WTC11 (cell line): ENCODE measurements around the gene APOBEC3G. TPM values are rescaled to one million over a fixed set of nuclear protein-coding genes. Genes with fewer than 3 reads are reported as not detected.

Experiments used
- ATAC-seq: fragments of 200-7000 bp; cut with Tn5 transposase; 2 replicates; pipeline ENCODE4 v1.10.0; 2021; ENCODE audit warnings: mild to moderate bottlenecking, moderate library complexity
- CTCF ChIA-PET: fragments of 300-600 bp; sonication (Branson Sonifier 250); formaldehyde crosslinking; loops from one replicate; lab custom pipeline; 2021; ENCODE audit warnings: antibody characterized with exemption; lab: Charles Lee
- POLR2A ChIA-PET: fragments of 350-600 bp; sonication (Branson Sonifier 250); formaldehyde crosslinking; loops from one replicate; lab custom pipeline; 2021; ENCODE audit warnings: antibody characterized with exemption; lab: Charles Lee
- DNase-seq: peaks from one replicate; pipeline ENCODE4 v3.0.0; 2021; ENCODE audit warnings: low spot score
- H3K27ac Mint-ChIP-seq: 2 replicates; pipeline ENCODE4 v1.8.0; 2021; ENCODE audit warnings: mixed read lengths
- H3K27me3 Mint-ChIP-seq: 2 replicates; pipeline ENCODE4 v1.8.0; 2021; ENCODE audit warnings: low read depth, mild to moderate bottlenecking, moderate library complexity, mixed read lengths
- H3K36me3 Mint-ChIP-seq: 2 replicates; pipeline ENCODE4 v1.8.0; 2021; ENCODE audit warnings: mixed read lengths
- H3K4me1 Mint-ChIP-seq: 2 replicates; pipeline ENCODE4 v1.8.0; 2022; ENCODE audit warnings: mixed read lengths
- H3K4me3 Mint-ChIP-seq: 2 replicates; pipeline ENCODE4 v1.8.0; 2021; ENCODE audit warnings: mild to moderate bottlenecking, moderate library complexity, mixed read lengths
- H3K9me3 Mint-ChIP-seq: 2 replicates; pipeline ENCODE4 v1.8.0; 2021; ENCODE audit warnings: mixed read lengths
- ETV6 ChIP-seq: sonication (generic); formaldehyde crosslinking; IDR thresholded peaks from 2 replicates; pipeline ENCODE4 v1.8.1; 2022; ENCODE audit warnings: mild to moderate bottlenecking, missing genetic modification reagents
- FOXP1 ChIP-seq: sonication (generic); formaldehyde crosslinking; IDR thresholded peaks from 2 replicates; pipeline ENCODE4 v1.8.0; 2022; ENCODE audit warnings: missing genetic modification reagents, mild to moderate bottlenecking, moderate library complexity, borderline replicate concordance
- JUN ChIP-seq: sonication (generic); formaldehyde crosslinking; IDR thresholded peaks from 2 replicates; pipeline ENCODE4 v1.8.0; 2023; ENCODE audit warnings: mild to moderate bottlenecking, missing genetic modification reagents
- NFATC4 ChIP-seq: fragments of 250-450 bp; sonication (Bioruptor Pico); IDR thresholded peaks from 2 replicates; pipeline ENCODE4 v1.9.0; 2021; ENCODE audit warnings: mild to moderate bottlenecking
- NR1H2 ChIP-seq: sonication (generic); formaldehyde crosslinking; IDR thresholded peaks from 2 replicates; pipeline ENCODE4 v1.9.0; 2021; ENCODE audit warnings: mild to moderate bottlenecking, moderate library complexity, missing genetic modification reagents
- OVOL2 ChIP-seq: fragments of 250-450 bp; sonication (Bioruptor Pico); IDR thresholded peaks from 2 replicates; pipeline ENCODE4 v1.9.0; 2021; ENCODE audit warnings: mild to moderate bottlenecking, borderline replicate concordance
- RORB ChIP-seq: fragments of 250-450 bp; sonication (Bioruptor Pico); IDR thresholded peaks from 2 replicates; pipeline ENCODE4 v1.9.0; 2021; ENCODE audit warnings: mild to moderate bottlenecking
- ZBTB21 ChIP-seq: sonication (generic); formaldehyde crosslinking; IDR thresholded peaks from 2 replicates; pipeline ENCODE4 v1.8.1; 2023; ENCODE audit warnings: mild to moderate bottlenecking, missing genetic modification reagents, borderline replicate concordance
- ZNF219 ChIP-seq: sonication (generic); formaldehyde crosslinking; IDR thresholded peaks from 2 replicates; pipeline ENCODE4 v1.8.0; 2023; ENCODE audit warnings: missing genetic modification reagents, mild to moderate bottlenecking, borderline replicate concordance
- ZNF423 ChIP-seq: fragments of 250-450 bp; sonication (Bioruptor Pico); IDR thresholded peaks from 2 replicates; pipeline ENCODE4 v2.1.2; 2022; ENCODE audit warnings: mild to moderate bottlenecking, moderate library complexity
- ZNF671 ChIP-seq: fragments of 250-450 bp; sonication (Bioruptor Pico); IDR thresholded peaks from 2 replicates; pipeline ENCODE4 v1.8.0; 2021; ENCODE audit warnings: mild to moderate bottlenecking
- total RNA-seq: library from RNA; stranded (reverse); gene quantifications from 3 replicates; pipeline ENCODE4 v1.2.3, GENCODE V29; 2021
- TF ChIP-seq, protein P1 (sequence below): fragments of 250-450 bp; sonication (Bioruptor Pico); conservative IDR thresholded peaks from 2 replicates; pipeline ENCODE4 v1.9.0; 2021; ENCODE audit warnings: mild to moderate bottlenecking
- TF ChIP-seq, protein P2 (sequence below): sonication (generic); formaldehyde crosslinking; IDR thresholded peaks from 2 replicates; pipeline ENCODE4 v1.8.1; 2023; ENCODE audit warnings: mild to moderate bottlenecking, missing genetic modification reagents, moderate library complexity
- TF ChIP-seq, protein P3 (sequence below): sonication (generic); formaldehyde crosslinking; IDR thresholded peaks from 2 replicates; pipeline ENCODE4 v1.8.0; 2023; ENCODE audit warnings: missing genetic modification reagents, mild to moderate bottlenecking, borderline replicate concordance
- TF ChIP-seq, protein P4 (sequence below): sonication (generic); formaldehyde crosslinking; IDR thresholded peaks from 2 replicates; pipeline ENCODE4 v1.8.1; 2023; ENCODE audit warnings: mild to moderate bottlenecking, missing genetic modification reagents, moderate library complexity
- TF ChIP-seq, protein P5 (sequence below): sonication (generic); formaldehyde crosslinking; IDR thresholded peaks from 2 replicates; pipeline ENCODE4 v1.8.1; 2023; ENCODE audit warnings: mild to moderate bottlenecking, missing genetic modification reagents
- TF ChIP-seq, protein P6 (sequence below): sonication (generic); formaldehyde crosslinking; IDR thresholded peaks from 2 replicates; pipeline ENCODE4 v1.8.0; 2022; ENCODE audit warnings: mild to moderate bottlenecking, missing genetic modification reagents
- TF ChIP-seq, protein P7 (sequence below): sonication (generic); formaldehyde crosslinking; IDR thresholded peaks from 2 replicates; pipeline ENCODE4 v1.8.1; 2023; ENCODE audit warnings: mild to moderate bottlenecking, missing genetic modification reagents, borderline replicate concordance
- TF ChIP-seq, protein P8 (sequence below): fragments of 250-450 bp; sonication (Bioruptor Pico); IDR thresholded peaks from 2 replicates; pipeline ENCODE4 v1.8.0; 2021; ENCODE audit warnings: mild to moderate bottlenecking

Gene APOBEC3G
- total RNA-seq, 1 experiment from 2014 or later = 1.8 TPM

DNA sequence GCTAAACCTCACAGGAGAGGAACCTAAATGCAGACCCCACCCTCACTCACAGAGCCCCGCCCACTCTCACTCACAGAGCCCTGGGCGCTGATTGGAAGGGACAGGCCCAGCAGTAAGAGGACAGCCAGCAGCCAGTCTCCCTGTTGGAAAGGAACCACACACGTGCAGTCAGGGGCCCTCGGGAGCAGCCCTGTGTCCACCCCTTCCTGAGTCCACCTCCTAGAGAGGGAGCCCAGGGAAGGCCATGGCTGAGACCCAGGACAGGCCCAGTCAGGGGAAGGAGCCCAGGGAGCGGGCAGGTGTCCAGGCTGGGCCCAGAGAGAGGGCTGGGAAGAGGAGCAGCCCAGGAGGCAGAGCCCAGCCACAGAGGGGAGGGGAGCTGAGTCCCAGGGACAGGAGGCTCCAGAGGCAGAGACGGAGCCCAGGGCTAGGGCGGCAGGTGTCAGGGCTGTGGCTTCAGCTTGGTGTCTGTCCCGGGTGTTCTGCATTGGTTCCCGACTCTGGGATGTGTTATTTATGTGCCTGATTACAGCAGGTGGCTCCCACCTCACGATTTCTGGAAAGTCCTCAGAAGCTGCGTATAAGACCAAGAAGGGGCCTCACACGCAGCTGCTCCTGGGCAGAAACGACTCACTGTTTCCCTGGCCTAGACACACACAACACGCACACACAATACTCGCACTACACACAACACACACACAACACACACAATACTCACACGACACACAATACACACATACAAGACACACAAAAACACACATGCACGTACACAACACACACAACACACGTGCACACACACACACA, 11.0 kb downstream of the APOBEC3G start:
- no peak for TF ChIP-seq FOXP1 (CRISPR knock-in tag)
- TF ChIP-seq, protein P1, sequence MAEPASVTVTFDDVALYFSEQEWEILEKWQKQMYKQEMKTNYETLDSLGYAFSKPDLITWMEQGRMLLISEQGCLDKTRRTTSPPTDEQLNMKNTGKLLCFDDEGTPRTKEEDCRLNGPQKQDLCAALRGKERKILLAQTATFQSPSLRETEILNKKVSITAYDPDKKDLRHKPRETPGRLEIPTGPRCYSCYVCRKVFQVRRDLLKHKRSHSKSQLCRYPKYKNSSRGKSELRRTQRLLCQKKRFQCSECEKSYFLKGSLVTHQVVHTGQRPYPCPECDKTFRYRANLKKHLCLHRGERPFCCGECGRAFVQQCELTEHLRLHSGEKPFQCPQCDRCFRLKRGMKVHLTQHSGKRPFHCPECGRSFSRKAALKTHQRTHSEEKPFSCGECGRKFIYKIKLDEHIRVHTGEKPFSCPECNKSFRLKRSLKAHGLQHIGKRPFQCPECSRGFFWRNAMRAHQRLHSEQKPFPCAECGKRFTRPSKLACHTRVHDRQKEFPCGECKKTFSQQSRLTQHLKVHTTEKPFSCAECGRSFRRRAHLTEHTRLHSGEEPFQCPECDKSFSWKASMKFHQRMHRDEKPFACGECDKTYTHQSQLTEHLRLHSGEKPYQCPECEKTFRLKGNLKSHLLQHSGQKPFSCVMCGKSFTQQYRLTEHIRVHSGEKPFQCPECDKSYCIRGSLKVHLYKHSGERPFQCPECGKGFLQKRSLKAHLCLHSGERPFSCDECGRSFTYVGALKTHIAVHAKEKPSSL (CRISPR knock-in tag) = no peak
- TF ChIP-seq, protein P2, sequence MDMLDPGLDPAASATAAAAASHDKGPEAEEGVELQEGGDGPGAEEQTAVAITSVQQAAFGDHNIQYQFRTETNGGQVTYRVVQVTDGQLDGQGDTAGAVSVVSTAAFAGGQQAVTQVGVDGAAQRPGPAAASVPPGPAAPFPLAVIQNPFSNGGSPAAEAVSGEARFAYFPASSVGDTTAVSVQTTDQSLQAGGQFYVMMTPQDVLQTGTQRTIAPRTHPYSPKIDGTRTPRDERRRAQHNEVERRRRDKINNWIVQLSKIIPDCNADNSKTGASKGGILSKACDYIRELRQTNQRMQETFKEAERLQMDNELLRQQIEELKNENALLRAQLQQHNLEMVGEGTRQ = peak; percentile 28; the same call in 1 of the 2 replicates
- TF ChIP-seq, protein P3, sequence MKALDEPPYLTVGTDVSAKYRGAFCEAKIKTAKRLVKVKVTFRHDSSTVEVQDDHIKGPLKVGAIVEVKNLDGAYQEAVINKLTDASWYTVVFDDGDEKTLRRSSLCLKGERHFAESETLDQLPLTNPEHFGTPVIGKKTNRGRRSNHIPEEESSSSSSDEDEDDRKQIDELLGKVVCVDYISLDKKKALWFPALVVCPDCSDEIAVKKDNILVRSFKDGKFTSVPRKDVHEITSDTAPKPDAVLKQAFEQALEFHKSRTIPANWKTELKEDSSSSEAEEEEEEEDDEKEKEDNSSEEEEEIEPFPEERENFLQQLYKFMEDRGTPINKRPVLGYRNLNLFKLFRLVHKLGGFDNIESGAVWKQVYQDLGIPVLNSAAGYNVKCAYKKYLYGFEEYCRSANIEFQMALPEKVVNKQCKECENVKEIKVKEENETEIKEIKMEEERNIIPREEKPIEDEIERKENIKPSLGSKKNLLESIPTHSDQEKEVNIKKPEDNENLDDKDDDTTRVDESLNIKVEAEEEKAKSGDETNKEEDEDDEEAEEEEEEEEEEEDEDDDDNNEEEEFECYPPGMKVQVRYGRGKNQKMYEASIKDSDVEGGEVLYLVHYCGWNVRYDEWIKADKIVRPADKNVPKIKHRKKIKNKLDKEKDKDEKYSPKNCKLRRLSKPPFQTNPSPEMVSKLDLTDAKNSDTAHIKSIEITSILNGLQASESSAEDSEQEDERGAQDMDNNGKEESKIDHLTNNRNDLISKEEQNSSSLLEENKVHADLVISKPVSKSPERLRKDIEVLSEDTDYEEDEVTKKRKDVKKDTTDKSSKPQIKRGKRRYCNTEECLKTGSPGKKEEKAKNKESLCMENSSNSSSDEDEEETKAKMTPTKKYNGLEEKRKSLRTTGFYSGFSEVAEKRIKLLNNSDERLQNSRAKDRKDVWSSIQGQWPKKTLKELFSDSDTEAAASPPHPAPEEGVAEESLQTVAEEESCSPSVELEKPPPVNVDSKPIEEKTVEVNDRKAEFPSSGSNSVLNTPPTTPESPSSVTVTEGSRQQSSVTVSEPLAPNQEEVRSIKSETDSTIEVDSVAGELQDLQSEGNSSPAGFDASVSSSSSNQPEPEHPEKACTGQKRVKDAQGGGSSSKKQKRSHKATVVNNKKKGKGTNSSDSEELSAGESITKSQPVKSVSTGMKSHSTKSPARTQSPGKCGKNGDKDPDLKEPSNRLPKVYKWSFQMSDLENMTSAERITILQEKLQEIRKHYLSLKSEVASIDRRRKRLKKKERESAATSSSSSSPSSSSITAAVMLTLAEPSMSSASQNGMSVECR (CRISPR knock-in tag) = no peak
- no peak for TF ChIP-seq ETV6 (CRISPR knock-in tag)
- no peak for TF ChIP-seq OVOL2 (CRISPR knock-in tag)
- TF ChIP-seq, protein P4, sequence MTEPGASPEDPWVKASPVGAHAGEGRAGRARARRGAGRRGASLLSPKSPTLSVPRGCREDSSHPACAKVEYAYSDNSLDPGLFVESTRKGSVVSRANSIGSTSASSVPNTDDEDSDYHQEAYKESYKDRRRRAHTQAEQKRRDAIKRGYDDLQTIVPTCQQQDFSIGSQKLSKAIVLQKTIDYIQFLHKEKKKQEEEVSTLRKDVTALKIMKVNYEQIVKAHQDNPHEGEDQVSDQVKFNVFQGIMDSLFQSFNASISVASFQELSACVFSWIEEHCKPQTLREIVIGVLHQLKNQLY = no peak
- TF ChIP-seq NR1H2 = no peak
- TF ChIP-seq, protein P5, sequence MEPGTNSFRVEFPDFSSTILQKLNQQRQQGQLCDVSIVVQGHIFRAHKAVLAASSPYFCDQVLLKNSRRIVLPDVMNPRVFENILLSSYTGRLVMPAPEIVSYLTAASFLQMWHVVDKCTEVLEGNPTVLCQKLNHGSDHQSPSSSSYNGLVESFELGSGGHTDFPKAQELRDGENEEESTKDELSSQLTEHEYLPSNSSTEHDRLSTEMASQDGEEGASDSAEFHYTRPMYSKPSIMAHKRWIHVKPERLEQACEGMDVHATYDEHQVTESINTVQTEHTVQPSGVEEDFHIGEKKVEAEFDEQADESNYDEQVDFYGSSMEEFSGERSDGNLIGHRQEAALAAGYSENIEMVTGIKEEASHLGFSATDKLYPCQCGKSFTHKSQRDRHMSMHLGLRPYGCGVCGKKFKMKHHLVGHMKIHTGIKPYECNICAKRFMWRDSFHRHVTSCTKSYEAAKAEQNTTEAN (CRISPR knock-in tag) = no peak
- TF ChIP-seq, protein P6, sequence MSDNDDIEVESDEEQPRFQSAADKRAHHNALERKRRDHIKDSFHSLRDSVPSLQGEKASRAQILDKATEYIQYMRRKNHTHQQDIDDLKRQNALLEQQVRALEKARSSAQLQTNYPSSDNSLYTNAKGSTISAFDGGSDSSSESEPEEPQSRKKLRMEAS = peak; percentile 61; the same call in 1 of the 2 replicates
- TF ChIP-seq ZBTB21 (CRISPR knock-in tag) = 0 out of 2 replicates have a peak, but pooled peaks have one; percentile 46
- TF ChIP-seq JUN = no peak
- DNase-seq = peak; percentile 68
- H3K4me3 Mint-ChIP-seq = no peak overlapping the region
- POLR2A ChIA-PET = no interaction called here
- peak overlapping the region; percentile 48 for H3K27ac Mint-ChIP-seq
- H3K27me3 Mint-ChIP-seq = peaks cover 3% of the 10 kb centered on the region; the same call in 1 of the 2 replicates
- H3K4me1 Mint-ChIP-seq = peaks cover 17% of the 10 kb centered on the region
- no peaks in the 10 kb centered on the region for H3K36me3 Mint-ChIP-seq
- H3K9me3 Mint-ChIP-seq = no peaks in the 10 kb centered on the region
- peak; percentile 89 for ATAC-seq
- CTCF ChIA-PET = interaction anchor here (0.8 to 0.9 kb wide), 2 partner anchors 40 to 319 kb away, joined by 3 to 4 read pairs; no protein-coding TSS in a partner anchor

DNA sequence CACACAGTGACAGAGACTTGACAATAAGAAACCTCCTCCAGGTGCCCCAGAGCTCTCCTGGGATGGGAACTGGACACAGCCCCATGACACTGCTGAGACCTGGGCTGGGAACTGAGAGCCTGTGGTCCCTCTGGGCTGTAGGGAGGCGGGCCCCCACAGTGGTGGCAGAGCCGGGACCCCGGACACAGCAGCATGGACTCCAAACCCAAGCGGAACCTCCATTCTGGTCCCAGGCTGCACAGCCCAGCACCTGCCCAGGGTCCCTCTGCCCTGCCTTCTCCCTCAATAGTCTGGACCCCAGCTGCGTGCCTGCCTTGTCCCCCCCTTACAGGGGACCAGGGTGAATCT, 11.6 kb downstream of the APOBEC3G start:
- POLR2A ChIA-PET = no interaction called here
- no peaks in the 10 kb centered on the region for H3K36me3 Mint-ChIP-seq
- CTCF ChIA-PET = interaction anchor here (0.9 kb wide), 1 partner anchor 320 kb away, joined by 4 read pairs; no protein-coding TSS in a partner anchor
- H3K4me3 Mint-ChIP-seq = no peak overlapping the region
- peaks cover 3% of the 10 kb centered on the region; the same call in 1 of the 2 replicates for H3K27me3 Mint-ChIP-seq
- DNase-seq (no peak), ATAC-seq (no peak)
- peak overlapping the region; percentile 48 for H3K27ac Mint-ChIP-seq
- H3K9me3 Mint-ChIP-seq = no peaks in the 10 kb centered on the region
- H3K4me1 Mint-ChIP-seq = peaks cover 17% of the 10 kb centered on the region
- TF ChIP-seq ZNF219 (CRISPR knock-in tag) (no peak), NFATC4 (CRISPR knock-in tag) (no peak), FOXP1 (CRISPR knock-in tag) (no peak), RORB (CRISPR knock-in tag) (no peak), ZNF671 (CRISPR knock-in tag) (no peak), ZNF423 (CRISPR knock-in tag) (no peak)
- TF ChIP-seq, protein P7, sequence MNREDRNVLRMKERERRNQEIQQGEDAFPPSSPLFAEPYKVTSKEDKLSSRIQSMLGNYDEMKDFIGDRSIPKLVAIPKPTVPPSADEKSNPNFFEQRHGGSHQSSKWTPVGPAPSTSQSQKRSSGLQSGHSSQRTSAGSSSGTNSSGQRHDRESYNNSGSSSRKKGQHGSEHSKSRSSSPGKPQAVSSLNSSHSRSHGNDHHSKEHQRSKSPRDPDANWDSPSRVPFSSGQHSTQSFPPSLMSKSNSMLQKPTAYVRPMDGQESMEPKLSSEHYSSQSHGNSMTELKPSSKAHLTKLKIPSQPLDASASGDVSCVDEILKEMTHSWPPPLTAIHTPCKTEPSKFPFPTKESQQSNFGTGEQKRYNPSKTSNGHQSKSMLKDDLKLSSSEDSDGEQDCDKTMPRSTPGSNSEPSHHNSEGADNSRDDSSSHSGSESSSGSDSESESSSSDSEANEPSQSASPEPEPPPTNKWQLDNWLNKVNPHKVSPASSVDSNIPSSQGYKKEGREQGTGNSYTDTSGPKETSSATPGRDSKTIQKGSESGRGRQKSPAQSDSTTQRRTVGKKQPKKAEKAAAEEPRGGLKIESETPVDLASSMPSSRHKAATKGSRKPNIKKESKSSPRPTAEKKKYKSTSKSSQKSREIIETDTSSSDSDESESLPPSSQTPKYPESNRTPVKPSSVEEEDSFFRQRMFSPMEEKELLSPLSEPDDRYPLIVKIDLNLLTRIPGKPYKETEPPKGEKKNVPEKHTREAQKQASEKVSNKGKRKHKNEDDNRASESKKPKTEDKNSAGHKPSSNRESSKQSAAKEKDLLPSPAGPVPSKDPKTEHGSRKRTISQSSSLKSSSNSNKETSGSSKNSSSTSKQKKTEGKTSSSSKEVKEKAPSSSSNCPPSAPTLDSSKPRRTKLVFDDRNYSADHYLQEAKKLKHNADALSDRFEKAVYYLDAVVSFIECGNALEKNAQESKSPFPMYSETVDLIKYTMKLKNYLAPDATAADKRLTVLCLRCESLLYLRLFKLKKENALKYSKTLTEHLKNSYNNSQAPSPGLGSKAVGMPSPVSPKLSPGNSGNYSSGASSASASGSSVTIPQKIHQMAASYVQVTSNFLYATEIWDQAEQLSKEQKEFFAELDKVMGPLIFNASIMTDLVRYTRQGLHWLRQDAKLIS (CRISPR knock-in tag) = no peak
- TF ChIP-seq, protein P8, sequence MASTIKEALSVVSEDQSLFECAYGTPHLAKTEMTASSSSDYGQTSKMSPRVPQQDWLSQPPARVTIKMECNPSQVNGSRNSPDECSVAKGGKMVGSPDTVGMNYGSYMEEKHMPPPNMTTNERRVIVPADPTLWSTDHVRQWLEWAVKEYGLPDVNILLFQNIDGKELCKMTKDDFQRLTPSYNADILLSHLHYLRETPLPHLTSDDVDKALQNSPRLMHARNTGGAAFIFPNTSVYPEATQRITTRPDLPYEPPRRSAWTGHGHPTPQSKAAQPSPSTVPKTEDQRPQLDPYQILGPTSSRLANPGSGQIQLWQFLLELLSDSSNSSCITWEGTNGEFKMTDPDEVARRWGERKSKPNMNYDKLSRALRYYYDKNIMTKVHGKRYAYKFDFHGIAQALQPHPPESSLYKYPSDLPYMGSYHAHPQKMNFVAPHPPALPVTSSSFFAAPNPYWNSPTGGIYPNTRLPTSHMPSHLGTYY (CRISPR knock-in tag) = no peak
